GM18951 (cell line): ENCODE measurements around the gene SKA2.

Experiments
- POLR2A ChIP-seq: IDR thresholded peaks from 4 replicates; pipeline ENCODE4 v1.6.1; 2011; ENCODE audit warnings: mild to moderate bottlenecking; ENCODE audit not compliant: insufficient read length, insufficient read depth; ENCODE audit errors: extremely low read depth
- in situ Hi-C: fragments of 300-500 bp; cut with MboI; formaldehyde crosslinking; loops from one replicate; pipeline ENCODE4 v1.12.0; 2022; ENCODE audit warnings: low sequenced_read_pairs, mixed read lengths, inconsistent platforms; ENCODE audit not compliant: unreplicated experiment

Gene SKA2

GRCh38 chr17:59131131-59131530 lies 23.9 kb downstream of the SKA2 start:
- TF ChIP-seq POLR2A: no peak
- in situ Hi-C loops: no loop called here

- no peak for TF ChIP-seq POLR2A
- in situ Hi-C loops: no loop called here
Measured at GRCh38 chr17:59129814-59130213, 25.2 kb downstream of the SKA2 start.

- no peak for TF ChIP-seq POLR2A
- in situ Hi-C loops: no loop called here
Measured at GRCh38 chr17:59126809-59127417, 28.1 kb downstream of the SKA2 start.

GRCh38 chr17:59124665-59125064 lies 30.3 kb downstream of the SKA2 start:
- TF ChIP-seq POLR2A: no peak
- in situ Hi-C loops: no loop called here

GRCh38 chr17:59121901-59122480 lies 33.0 kb downstream of the SKA2 start:
- in situ Hi-C loops: no loop called here
- no peak for TF ChIP-seq POLR2A

GRCh38 chr17:59115474-59115873 lies 39.5 kb downstream of the SKA2 start:
- TF ChIP-seq POLR2A: no peak

GRCh38 chr17:59111539-59111938 lies 43.4 kb downstream of the SKA2 start:
- TF ChIP-seq POLR2A: no peak
- in situ Hi-C loops: no loop called here

More at GRCh38 chr17:59115474-59115873, 39.5 kb downstream of the SKA2 start:
- in situ Hi-C loops: no loop called here

- no peak for TF ChIP-seq POLR2A
- in situ Hi-C loops: no loop called here
Measured at GRCh38 chr17:59110973-59111372, 44.0 kb downstream of the SKA2 start.

GRCh38 chr17:59108400-59109102 lies 46.4 kb downstream of the SKA2 start:
- in situ Hi-C loops: no loop called here
- no peak for TF ChIP-seq POLR2A

- no peak for TF ChIP-seq POLR2A
- in situ Hi-C loops: no loop called here
Measured at GRCh38 chr17:59107306-59107670, 47.7 kb downstream of the SKA2 start.

GRCh38 chr17:59106463-59107305 lies 48.3 kb downstream of the SKA2 start, which contains the start of gene TRIM37:
Gene TRIM37 (minus strand): TSS chr17:59106880. CDS start chr17:59106461, 419 bp downstream.
- TF ChIP-seq POLR2A: peak; percentile 75
- in situ Hi-C loops: no loop called here

GRCh38 chr17:59105852-59106462 lies 49.0 kb downstream of the SKA2 start:
- TF ChIP-seq POLR2A: no peak
- in situ Hi-C loops: no loop called here

GRCh38 chr17:59101178-59101577 lies 53.8 kb downstream of the SKA2 start:
- in situ Hi-C loops: no loop called here

More at GRCh38 chr17:59101178-59101577, 53.8 kb downstream of the SKA2 start:
- no peak for TF ChIP-seq POLR2A
